ENCODE measurements around the gene FAM135A.
A peak's percentile ranks its signal among the peaks of the same experiment; 100 is the strongest.
"Not testable (repeated sequence)": the region's sequence is repeated elsewhere in the genome, so short reads cannot be mapped to it uniquely, and the experiment has no call there.

Gene FAM135A

DNA sequence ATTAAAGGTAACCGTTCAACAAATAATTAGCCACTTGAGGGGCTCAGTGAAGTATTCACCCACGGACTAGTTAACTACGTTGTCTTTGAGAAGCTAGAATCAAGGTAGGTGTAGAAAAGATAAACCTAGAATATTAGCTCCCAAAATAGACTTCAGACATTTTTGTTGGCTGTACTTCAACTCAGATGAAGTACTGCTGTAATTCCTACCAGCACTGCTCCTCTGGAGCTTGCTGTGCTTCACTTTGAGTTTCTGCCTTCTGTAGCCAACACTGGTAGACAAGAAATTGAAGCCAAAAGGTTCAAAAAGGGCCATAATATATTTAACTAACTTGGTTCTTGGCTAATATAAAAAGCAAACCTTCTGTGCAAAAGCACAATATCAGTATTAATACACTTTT is 134.6 kb downstream of the FAM135A start:
- DNase-seq (ENCODE audit: low read depth) = no peak

DNA sequence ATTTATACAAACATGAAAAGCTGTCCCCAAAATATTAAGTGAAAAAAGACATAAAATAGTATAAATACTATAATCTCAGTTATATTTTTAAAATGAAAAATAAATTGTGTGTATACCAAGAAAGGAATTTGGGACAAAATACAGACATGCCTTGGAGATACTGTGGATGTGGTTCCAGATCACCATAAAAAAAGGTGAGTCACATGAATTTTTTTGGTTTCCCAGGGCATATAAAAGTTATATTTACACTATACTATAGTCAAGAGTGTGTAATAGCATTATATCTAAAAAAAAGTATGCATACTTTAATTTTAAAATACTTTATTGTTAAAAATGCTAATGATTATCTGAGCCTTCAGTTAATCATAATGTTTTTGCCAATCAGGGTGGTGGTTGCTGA is 136.0 kb downstream of the FAM135A start:
- no peak for DNase-seq (ENCODE audit: low read depth)

DNA sequence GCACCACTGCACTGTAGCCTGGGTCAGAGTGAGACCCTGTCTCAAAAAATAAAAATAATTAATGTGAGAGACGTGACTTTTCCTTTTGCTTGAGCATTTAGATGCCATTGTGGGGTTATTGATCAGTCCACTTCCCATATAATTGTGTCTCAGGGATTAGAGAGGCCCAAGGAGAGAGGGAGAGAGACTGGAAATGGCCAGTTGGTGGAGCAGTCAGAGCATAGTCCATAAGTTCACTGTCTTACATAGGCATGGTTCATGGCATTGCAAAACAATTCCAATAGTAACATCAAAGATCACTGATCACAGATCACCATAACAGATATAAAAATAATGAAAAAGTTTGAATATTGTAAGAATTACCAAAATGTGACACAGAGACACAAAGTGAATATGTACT is 138.3 kb downstream of the FAM135A start:
- no peak for DNase-seq (ENCODE audit: low read depth)

DNA sequence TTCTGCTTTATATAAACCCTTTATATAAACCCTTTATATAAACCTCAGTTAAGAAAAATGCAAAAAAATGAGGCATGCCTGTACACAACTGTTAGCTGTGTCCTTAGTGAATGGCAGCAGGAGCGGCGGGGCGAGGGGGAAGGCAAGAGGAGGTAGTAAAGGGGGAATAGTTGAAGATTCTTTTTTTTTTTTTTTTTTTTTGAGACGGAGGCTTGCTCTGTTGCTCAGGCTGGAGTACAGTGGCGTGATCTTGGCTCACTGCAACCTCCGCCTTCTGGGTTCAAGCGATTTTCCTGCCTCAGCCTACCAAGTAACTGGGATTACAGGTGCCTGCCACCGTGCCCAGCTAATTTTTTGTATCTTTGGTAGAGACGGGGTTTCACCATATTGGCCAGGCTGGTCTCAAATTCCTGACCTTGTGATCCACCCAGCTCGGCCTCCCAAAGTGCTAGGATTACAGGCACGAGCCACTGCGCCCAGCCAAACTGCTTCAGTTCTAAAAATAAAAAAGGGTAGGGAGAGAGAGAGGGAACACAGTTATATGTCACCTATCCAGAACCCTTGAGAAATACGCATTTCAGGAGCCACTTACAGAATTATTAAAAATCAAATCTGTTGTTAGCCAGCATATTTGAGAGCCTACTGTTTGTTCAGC is 139.1 kb downstream of the FAM135A start:
- not testable (repeated sequence) for DNase-seq (ENCODE audit: low read depth)

DNA sequence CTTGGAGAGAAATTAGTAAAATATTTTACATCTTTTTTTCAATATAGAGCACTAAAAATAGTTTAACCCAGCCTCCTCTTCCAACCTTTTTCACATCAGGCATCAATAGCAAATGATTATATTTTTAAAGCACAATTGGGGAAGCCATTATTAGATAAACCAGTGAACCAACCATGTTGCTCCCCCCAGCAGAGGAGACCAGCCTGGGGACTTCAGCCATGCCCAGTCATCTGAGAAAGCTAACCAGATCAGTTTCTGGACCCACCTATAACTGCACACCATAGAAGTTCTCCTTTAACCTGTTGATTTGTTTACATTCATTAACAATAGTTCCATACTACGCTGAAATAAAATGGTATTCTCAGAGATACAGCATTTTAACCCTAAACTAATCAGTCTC is 139.7 kb downstream of the FAM135A start:
- no peak for DNase-seq (ENCODE audit: low read depth)

DNA sequence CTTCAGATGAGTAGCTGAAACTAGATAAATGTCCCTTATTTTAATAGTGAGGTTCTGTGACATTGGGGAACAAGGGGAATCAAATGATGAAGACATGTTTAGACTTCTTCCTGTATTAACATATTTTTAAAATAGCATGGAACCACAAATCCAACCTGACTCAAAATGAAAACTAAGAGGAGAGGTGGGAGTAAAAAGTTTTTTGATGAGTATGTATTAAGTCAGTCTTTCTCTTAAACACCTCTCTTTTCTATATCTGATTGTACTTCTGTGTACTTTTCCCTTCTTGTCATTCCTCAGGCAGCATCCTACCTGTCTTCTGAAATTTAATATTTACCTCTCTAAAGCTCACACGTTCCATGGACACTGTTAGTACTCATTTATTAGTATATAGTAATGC is 144.7 kb downstream of the FAM135A start:
- no peak for DNase-seq (ENCODE audit: low read depth)

DNA sequence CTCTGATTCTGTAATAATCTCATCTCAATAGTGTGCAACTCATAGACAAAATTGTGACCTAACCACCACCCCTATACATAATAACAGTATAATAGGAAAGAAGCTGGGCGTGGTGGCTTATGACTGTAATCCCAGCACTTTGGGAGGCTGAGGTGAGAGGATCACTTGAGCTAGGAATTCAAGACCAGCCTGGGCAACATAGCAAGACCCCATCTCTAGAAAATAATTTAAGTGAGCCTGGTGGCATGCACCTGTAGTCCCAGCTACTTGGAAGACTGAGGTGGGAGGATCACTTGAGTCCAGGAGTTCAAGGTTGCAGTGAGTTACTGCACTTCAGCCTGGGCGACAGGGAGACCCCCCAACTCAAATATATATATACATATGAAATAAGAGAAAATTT is 149.1 kb downstream of the FAM135A start:
- DNase-seq (ENCODE audit: low read depth) = not testable (repeated sequence)

DNA sequence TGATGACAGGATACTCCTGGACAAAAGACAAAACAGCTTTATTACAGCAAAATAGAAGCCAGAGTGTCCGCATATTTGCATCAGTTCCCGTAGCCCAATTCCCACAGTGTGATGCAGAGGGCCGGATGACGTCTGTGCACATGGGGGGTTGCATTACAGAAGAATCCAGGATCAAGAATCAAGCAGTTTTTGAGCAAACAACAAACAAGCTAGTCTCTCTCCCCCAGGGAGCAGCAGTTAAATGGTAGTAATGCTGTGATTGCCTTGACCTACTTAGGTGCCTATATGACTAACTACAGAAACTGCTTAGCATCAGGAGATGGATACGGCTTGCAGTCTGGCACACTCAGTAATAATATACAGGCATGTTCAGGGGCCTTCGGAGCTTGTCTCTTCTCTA is 150.2 kb downstream of the FAM135A start:
- DNase-seq (ENCODE audit: low read depth) = no peak

DNA sequence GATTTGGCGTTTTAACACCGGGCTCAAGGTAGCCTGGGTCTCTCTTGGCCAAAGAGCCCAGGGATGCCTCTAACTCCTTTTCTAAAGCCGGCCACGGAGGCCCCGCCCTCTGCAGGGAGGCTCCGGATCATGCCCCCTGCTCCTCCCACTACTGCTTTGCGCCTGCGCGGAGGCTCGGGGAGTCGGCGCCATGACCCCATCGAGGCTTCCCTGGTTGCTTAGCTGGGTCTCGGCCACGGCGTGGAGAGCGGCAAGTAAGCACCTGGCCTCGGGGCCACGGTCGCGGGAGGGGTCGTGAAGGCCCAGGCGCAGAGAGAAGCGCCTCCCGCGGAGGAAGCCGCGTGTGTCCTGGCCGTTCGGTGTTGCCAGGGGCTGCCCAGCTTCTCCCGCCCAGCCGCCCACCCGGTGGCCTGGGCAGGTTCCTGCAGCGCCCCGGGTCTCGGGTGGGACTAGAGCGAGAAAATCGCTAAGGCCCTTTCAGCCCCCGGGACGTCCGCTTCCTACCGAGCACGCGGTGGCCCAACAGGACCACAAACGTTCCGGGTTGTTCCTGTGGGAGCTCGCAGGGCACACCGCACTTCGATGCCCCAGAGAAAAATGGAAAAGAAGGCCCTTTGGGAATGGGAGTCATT is 153.6 kb downstream of the FAM135A start, which contains the start of gene SDHAF4:
Gene SDHAF4, plus strand, starts transcription at position 180 of the 632 bp plus-strand sequence. Its CDS starts 11 bp downstream, at position 191.
- peak; percentile 90 for DNase-seq (ENCODE audit: low read depth)

DNA sequence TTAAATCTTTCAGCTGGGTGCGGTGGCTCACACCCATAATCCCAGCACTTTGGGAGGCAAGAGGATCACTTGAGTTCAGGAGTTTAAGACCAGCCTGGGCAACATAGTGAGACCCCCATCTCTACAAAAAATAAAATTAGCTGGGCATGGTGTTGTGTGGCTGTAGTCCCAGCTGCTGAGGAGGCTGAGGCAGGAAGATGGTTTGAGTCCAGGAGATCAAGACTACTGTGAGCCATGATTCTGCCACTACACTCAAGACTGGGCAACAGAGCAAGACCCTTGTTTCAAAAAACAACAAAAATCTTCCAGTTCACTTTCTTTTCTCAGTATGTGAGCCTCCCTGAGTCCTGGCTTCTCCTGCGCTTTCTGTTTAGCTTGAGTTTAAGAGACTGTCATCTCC is 161.3 kb downstream of the FAM135A start:
- no peak for DNase-seq (ENCODE audit: low read depth)

DNA sequence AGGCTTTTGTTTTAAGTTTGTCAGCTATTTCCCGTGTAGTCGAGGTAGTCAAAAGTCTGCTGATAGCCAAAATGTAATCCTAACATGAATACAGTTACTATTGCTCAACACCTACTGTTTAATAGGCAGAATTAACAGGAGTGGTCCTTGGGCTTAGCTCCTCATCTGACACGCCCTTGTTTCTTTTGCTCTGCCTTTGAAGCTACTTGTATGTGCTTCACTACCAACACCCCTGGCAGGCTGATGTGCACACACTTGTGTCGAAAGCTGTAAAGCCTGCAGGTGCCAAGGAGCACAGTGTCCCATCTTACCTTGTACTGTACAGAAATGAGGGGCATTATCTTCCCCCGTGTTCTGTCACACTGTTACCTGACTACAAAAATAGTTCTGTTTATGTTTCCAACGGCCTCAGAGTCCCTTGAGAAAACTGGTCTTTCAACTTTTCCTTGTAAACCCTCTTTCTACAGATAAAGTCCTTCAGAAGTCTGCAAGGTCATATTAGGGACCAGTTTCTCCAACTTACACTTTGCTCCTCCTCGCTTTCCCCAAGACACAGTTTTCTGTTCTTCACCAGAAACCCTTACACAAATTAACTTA is 162.7 kb downstream of the FAM135A start:
- DNase-seq (ENCODE audit: low read depth) = no peak

DNA sequence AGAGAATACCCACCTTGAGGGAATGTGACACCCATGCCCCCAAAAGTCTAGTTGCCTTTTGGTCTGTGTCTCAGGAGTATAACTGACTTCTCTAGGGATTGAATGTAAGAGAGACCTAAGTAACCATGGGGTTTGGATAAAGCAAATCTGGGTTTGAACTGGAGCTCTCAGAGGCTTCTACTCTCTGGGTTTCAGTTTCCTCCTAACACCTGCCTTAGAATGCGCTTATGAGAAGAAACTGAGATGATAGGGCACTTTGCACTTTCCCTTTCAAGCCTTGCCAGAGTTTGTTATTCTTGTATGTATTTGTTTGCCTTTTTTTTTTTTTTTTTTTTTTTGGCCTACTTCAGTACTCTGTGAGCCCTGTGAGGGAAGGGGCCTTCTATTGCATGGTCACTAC is 172.8 kb downstream of the FAM135A start:
- DNase-seq (ENCODE audit: low read depth) = no peak

DNA sequence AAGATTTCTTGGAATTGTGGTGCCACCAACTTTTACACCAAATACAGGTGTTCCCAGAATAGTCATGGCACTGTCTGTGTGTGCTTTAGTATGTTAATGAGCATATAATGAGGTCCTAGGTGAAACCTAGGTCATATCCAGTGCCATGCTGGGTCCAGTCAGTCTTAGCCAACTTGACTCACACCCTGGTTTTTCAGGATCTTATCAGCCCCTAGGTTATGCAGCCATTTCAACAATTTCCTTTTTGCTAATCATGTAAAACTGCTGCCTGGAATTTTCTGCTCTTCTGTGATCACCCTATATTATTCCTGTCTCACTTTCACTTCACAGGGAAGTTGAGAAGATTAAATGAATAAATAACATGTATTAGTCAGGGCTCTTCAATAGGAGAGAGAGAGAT is 177.1 kb downstream of the FAM135A start:
- no peak for DNase-seq (ENCODE audit: low read depth)

DNA sequence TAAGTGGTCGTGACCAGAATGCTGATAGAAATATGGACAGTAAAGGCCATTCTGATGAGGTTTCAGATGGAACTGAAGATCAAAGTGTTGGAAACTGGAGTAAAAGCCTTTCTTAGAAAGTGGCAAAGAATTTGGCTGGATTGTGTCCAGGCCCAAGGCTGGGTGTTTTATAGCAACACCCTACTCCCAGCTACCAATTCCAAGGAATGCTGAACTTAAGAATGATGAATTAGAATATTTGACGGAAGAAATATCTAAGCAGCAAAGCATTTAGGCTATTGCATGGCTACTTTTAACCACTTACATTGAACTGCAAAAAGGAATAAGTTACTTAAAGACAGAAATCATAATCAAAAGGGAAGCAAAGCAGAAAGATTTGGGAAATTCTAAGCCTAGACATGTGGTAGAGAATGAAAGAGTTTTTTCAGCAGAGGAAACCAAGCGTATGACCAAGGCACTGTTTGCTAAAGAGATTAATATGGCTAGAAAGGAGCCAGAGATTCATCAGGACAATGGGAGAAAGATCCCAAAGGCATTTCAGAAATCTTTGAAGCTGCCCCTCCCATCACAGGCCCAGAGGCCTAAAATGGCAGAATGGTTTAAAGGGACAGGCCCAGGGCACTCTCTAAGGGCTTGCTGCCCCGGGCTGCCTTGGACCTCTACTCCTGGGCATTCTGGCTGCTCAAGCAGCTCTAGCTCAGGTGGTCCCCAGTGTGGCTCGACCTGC is 179.2 kb downstream of the FAM135A start:
- no peak for DNase-seq (ENCODE audit: low read depth)

DNA sequence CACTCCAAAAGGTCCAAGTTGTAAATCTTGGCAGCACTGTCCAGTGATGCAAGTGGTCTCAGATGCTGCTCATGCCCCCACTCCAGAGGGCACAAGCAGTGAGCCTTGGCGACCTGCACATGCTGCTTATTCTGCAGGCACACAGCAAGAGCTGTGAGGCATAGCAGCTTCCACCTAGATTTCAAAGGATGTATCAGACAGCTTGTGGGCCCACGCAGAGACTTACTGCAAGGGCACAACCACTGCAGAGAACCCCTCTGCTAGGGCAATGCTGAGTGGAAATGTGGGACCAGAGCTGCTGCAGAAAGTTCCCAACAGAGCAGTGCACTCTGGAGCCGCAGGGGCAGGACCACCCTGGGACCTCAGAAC is 179.8 kb downstream of the FAM135A start:
- no peak for DNase-seq (ENCODE audit: low read depth)

DNA sequence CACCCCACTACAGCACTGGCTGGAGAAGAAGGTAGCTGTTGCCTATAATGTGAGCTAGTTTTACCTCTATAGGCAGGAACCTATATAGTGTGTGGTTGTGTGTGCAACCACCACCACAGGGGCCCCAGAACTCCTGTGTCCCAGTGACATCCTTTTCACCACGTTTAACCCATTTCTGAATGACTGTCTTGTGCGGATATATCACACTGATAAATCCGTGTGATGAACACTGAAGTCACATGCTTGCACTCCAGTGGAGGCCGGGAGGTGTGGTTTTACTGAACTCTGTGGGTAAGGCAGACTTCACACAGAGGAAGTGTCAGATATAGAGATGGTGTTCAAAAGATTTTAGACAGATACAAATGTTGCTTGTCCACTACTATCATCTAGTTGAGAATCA is 185.9 kb downstream of the FAM135A start:
- DNase-seq (ENCODE audit: low read depth) = no peak

DNA sequence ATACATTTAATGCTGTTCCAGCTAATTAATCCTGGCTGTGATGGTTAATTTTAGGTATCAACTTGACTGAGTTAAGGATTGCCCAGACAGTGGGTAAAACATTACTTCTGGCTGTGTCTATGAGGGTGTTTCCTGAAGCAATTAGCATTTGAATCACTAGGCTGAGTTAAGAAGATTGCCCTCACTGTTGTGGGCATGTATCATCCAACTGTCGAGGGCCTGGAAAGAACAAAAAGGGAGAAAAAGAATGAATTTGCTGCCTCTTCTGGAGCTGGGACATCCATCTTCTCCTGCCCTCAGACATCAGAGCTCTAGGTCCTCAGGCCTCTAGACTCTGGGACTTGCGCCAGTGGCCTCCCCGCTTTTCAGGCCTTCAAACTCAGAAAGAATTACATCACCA is 187.7 kb downstream of the FAM135A start:
- no peak for DNase-seq (ENCODE audit: low read depth)

DNA sequence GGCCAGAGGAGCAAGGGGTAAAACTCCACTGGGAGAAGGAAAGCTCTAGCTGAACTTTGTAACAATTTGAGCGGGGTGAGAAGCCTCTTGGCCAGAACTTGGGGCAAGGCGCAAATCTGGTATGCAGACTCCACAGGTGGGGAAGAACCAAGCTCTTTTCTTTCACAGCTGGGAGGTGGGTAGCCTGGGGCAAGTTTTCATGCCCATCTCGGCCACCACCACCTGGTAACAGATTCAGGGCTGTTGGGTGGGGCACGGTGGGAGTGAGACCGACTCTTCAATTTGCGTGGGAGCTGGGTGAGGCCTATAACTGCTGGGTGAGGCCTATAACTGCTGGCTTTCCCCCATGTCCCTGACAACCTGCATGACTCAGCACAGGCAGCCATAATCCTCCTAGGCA is 190.9 kb downstream of the FAM135A start:
- no peak for DNase-seq (ENCODE audit: low read depth)

DNA sequence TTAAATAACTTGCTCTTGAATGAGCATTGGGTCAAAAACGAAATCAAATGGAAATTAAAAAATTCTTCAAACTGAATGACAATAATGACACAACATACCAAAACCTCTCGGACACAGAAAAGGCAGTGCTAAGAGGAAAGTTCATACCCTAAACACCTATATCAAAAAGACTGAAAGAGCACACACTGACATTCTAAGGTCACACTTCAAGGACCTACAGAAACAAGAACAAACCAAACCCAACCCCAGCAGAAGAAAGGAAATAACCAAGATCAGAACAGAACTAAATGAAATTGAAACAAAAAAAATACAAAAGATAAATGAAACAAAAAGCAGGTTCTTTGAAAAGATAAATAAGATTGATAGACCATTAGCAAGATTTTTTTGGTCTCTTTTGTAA is 194.1 kb downstream of the FAM135A start:
- DNase-seq (ENCODE audit: low read depth) = not testable (repeated sequence)

DNA sequence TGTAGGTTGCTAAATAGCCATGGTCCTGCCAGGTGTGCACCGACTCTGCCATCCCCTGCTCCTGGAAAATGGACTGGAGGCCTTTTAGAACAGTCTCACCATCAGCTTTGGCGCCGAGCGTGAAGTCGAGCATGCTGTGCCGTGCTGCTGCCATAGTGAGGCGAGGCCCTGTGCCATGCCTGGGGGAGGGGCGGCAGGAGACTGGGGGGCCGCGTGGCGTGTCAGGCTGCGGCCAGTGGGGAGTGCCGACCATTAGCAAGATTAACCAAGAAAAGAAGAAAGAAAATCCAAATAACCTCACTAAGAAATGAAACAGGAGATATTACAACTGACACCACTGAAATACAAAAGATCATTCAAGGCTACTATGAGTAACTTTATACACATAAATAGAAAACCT is 195.9 kb downstream of the FAM135A start:
- DNase-seq (ENCODE audit: low read depth) = not testable (repeated sequence)
